ENCODE measurements around the gene CENPT.

DNA sequence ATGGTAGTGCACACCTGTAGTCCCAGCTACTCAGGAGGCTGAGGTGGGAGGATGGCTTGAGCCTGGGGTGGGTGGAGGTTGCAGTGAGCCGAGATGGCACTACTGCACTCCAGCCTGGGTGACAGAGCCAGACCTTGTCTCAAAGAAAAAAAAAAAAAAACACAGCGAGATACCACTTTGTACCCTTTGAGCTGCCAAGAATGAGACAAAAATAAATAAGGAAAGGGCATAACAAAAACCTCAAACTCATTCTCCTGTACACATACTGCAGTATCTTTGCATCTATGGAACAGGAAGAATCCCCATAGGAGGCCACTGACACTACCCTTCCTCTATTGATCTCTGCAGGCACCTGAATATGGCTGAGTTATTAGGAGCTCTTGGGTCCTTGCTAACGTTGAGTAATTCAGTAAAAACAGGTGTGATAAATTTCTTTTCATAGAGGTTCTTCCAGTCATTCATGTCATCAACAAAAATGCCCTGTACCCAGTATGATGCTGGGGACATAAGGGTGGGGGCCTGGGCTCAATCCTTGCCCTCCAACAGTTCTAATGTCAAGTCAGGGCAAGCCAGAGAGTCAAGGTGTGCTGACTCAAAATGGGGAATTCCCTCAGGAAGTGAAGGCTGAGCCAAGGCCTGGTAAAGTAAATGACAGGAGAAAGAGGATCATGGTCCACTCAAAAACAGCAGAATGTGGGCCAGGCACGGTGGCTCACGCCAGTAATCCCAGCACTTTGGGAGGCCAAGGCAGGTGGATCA lies 68.1 kb downstream of the CENPT start:
- TF ChIP-seq, protein P1, sequence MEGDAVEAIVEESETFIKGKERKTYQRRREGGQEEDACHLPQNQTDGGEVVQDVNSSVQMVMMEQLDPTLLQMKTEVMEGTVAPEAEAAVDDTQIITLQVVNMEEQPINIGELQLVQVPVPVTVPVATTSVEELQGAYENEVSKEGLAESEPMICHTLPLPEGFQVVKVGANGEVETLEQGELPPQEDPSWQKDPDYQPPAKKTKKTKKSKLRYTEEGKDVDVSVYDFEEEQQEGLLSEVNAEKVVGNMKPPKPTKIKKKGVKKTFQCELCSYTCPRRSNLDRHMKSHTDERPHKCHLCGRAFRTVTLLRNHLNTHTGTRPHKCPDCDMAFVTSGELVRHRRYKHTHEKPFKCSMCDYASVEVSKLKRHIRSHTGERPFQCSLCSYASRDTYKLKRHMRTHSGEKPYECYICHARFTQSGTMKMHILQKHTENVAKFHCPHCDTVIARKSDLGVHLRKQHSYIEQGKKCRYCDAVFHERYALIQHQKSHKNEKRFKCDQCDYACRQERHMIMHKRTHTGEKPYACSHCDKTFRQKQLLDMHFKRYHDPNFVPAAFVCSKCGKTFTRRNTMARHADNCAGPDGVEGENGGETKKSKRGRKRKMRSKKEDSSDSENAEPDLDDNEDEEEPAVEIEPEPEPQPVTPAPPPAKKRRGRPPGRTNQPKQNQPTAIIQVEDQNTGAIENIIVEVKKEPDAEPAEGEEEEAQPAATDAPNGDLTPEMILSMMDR (IDR thresholded peaks at IDR 0.05; ENCODE audit: insufficient read depth, low read length) = no peak
- TF ChIP-seq, protein P2, sequence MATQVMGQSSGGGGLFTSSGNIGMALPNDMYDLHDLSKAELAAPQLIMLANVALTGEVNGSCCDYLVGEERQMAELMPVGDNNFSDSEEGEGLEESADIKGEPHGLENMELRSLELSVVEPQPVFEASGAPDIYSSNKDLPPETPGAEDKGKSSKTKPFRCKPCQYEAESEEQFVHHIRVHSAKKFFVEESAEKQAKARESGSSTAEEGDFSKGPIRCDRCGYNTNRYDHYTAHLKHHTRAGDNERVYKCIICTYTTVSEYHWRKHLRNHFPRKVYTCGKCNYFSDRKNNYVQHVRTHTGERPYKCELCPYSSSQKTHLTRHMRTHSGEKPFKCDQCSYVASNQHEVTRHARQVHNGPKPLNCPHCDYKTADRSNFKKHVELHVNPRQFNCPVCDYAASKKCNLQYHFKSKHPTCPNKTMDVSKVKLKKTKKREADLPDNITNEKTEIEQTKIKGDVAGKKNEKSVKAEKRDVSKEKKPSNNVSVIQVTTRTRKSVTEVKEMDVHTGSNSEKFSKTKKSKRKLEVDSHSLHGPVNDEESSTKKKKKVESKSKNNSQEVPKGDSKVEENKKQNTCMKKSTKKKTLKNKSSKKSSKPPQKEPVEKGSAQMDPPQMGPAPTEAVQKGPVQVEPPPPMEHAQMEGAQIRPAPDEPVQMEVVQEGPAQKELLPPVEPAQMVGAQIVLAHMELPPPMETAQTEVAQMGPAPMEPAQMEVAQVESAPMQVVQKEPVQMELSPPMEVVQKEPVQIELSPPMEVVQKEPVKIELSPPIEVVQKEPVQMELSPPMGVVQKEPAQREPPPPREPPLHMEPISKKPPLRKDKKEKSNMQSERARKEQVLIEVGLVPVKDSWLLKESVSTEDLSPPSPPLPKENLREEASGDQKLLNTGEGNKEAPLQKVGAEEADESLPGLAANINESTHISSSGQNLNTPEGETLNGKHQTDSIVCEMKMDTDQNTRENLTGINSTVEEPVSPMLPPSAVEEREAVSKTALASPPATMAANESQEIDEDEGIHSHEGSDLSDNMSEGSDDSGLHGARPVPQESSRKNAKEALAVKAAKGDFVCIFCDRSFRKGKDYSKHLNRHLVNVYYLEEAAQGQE (IDR thresholded peaks at IDR 0.05; ENCODE audit: insufficient replicate concordance, low read depth) = no peak
- TF ChIP-seq POLR2AphosphoS5 (IDR thresholded peaks at IDR 0.05; ENCODE audit: low read depth) = no peak

All from HL-60 (cell line).